Neural cell (in vitro differentiated cells): Measurements from ENCODE around the gene ZFR.

Experiments
- CTCF ChIP-seq: fragments of 450-650 bp; IDR thresholded peaks from 2 replicates; pipeline ENCODE4 v1.5.1; 2014; ENCODE audit warnings: antibody characterized with exemption, mild to moderate bottlenecking, moderate library complexity; ENCODE audit not compliant: poor library complexity, severe bottlenecking
- EZH2 ChIP-seq: fragments of 200-600, 300-800 bp; shearing (Covaris generic), sonication (generic); IDR thresholded peaks from 2 replicates; pipeline ENCODE4 v1.6.1; 2014; ENCODE audit warnings: antibody characterized with exemption, low read length, borderline replicate concordance, mild to moderate bottlenecking; ENCODE audit not compliant: insufficient read depth, poor library complexity, severe bottlenecking
- MXI1 ChIP-seq: fragments of 450-650 bp; conservative IDR thresholded peaks from 2 replicates; pipeline ENCODE4 v1.6.1; 2014; ENCODE audit warnings: antibody characterized with exemption, mild to moderate bottlenecking; ENCODE audit not compliant: poor library complexity, severe bottlenecking
- POLR2AphosphoS5 ChIP-seq: IDR thresholded peaks from 2 replicates; pipeline ENCODE4 v1.6.1; 2012
- RAD21 ChIP-seq: fragments of 450-650 bp; conservative IDR thresholded peaks from 2 replicates; pipeline ENCODE4 v1.6.1; 2014; ENCODE audit warnings: antibody characterized with exemption, mild to moderate bottlenecking, moderate library complexity
- TAF1 ChIP-seq: IDR thresholded peaks from 2 replicates; pipeline ENCODE4 v1.6.1; 2012; ENCODE audit warnings: low read depth
- TF ChIP-seq, protein P1 (sequence below): IDR thresholded peaks from 2 replicates; pipeline ENCODE4 v1.6.1; 2012; ENCODE audit warnings: borderline replicate concordance

GRCh38 chr5:32392039-32392438 is 52.5 kb downstream of the ZFR start:
- TF ChIP-seq EZH2 (no peak), POLR2AphosphoS5 (no peak), CTCF (no peak), MXI1 (no peak), RAD21 (no peak), TAF1 (no peak)
- TF ChIP-seq, protein P1, sequence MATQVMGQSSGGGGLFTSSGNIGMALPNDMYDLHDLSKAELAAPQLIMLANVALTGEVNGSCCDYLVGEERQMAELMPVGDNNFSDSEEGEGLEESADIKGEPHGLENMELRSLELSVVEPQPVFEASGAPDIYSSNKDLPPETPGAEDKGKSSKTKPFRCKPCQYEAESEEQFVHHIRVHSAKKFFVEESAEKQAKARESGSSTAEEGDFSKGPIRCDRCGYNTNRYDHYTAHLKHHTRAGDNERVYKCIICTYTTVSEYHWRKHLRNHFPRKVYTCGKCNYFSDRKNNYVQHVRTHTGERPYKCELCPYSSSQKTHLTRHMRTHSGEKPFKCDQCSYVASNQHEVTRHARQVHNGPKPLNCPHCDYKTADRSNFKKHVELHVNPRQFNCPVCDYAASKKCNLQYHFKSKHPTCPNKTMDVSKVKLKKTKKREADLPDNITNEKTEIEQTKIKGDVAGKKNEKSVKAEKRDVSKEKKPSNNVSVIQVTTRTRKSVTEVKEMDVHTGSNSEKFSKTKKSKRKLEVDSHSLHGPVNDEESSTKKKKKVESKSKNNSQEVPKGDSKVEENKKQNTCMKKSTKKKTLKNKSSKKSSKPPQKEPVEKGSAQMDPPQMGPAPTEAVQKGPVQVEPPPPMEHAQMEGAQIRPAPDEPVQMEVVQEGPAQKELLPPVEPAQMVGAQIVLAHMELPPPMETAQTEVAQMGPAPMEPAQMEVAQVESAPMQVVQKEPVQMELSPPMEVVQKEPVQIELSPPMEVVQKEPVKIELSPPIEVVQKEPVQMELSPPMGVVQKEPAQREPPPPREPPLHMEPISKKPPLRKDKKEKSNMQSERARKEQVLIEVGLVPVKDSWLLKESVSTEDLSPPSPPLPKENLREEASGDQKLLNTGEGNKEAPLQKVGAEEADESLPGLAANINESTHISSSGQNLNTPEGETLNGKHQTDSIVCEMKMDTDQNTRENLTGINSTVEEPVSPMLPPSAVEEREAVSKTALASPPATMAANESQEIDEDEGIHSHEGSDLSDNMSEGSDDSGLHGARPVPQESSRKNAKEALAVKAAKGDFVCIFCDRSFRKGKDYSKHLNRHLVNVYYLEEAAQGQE: no peak
